NT2/D1 (cell line): ENCODE results near the gene VEGFD.
A peak's percentile ranks its signal among the peaks of the same experiment; 100 is the strongest.

Source experiments
- DNase-seq: peaks from one replicate; pipeline ENCODE4 v3.0.0-alpha.2; 2011; ENCODE audit warnings: low read depth, low spot score
- H3K27me3 ChIP-seq: 2 replicates; pipeline ENCODE4 v1.6.0; 2011; ENCODE audit warnings: mild to moderate bottlenecking; ENCODE audit not compliant: insufficient read length, insufficient read depth
- H3K36me3 ChIP-seq: 2 replicates; pipeline ENCODE4 v1.6.1; 2011; ENCODE audit warnings: mild to moderate bottlenecking, low read length, mixed read lengths; ENCODE audit not compliant: insufficient read depth, insufficient read length
- H3K4me1 ChIP-seq: 2 replicates; pipeline ENCODE4 v1.5.1; 2011; ENCODE audit not compliant: insufficient read depth, insufficient read length
- H3K4me3 ChIP-seq: 2 replicates; pipeline ENCODE4 v1.5.1; 2011; ENCODE audit warnings: low read depth; ENCODE audit not compliant: insufficient read length
- H3K9ac ChIP-seq: 2 replicates; pipeline ENCODE4 v1.6.0; 2011; ENCODE audit warnings: low read depth; ENCODE audit not compliant: insufficient read length
- H3K9me3 ChIP-seq: 2 replicates; pipeline ENCODE4 v1.5.1; 2011; ENCODE audit warnings: mild to moderate bottlenecking, low read length; ENCODE audit not compliant: insufficient read depth
- SUZ12 ChIP-seq: IDR thresholded peaks from 2 replicates; pipeline ENCODE4 v1.6.1; 2011; ENCODE audit not compliant: insufficient read length, insufficient read depth; ENCODE audit errors: extremely low read depth
- YY1 ChIP-seq: IDR thresholded peaks from 2 replicates; pipeline ENCODE4 v1.6.1; 2011; ENCODE audit not compliant: insufficient read length, insufficient read depth
- ZNF274 ChIP-seq: IDR thresholded peaks from 2 replicates; pipeline ENCODE4 v1.6.1; 2011; ENCODE audit warnings: mild to moderate bottlenecking, low read depth, low read length

VEGFD gene

DNA sequence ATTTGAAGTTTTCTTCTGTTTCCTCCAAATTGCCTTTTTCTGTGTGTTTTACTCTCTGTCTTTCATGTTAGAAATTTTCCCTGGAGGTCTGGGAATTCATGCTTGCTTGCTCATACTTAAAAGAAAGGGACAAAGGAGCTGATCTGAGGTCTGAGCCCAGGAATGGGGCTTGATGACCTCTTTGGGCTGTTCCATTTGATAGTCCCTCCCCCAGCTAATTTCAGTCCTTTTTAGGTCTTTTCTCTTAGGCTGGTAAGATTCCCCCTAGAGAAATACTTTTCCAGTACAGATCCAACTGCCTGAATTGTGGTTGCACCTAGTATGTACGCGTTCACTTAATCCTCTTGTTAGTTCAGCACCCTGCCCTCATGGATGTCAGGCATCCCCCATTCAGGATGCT, 43.3 kb downstream of the VEGFD start:
- H3K27me3 ChIP-seq: peaks cover 68% of the 10 kb centered on the region
- H3K9ac ChIP-seq: no peak overlapping the region
- peaks cover 1% of the 10 kb centered on the region for H3K4me1 ChIP-seq
- no peaks in the 10 kb centered on the region for H3K9me3 ChIP-seq
- H3K4me3 ChIP-seq: no peak overlapping the region
- no peak for TF ChIP-seq YY1
- no peak for TF ChIP-seq SUZ12
- no peak for TF ChIP-seq ZNF274
- H3K36me3 ChIP-seq: no peaks in the 10 kb centered on the region
- no peak for DNase-seq

DNA sequence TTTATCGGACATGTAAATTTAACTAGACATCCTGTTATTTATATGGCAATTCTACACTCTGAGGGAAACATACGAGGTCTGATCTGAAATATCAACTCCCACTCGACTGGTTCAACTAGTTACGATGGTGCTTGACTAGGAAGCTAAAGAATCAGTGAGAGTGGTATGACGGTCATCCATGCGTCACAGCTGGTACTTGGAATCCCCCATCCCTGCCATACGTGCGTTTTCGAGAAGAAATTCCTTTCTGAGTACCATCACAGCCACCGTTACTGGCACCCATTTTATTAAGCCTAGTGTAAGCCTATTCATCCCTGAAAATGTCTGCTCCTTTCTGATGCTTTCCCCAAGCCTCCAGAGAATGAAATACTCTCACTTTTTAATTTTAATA, 48.2 kb downstream of the VEGFD start:
- Histone ChIP-seq H3K27me3 (peaks cover 46% of the 10 kb centered on the region), H3K4me1 (no peaks in the 10 kb centered on the region), H3K4me3 (peak overlapping the region; percentile 23), H3K36me3 (peaks cover 18% of the 10 kb centered on the region), H3K9ac (no peak overlapping the region), H3K9me3 (no peaks in the 10 kb centered on the region)
- TF ChIP-seq ZNF274 (no peak), YY1 (no peak)
- no peak for DNase-seq

DNA sequence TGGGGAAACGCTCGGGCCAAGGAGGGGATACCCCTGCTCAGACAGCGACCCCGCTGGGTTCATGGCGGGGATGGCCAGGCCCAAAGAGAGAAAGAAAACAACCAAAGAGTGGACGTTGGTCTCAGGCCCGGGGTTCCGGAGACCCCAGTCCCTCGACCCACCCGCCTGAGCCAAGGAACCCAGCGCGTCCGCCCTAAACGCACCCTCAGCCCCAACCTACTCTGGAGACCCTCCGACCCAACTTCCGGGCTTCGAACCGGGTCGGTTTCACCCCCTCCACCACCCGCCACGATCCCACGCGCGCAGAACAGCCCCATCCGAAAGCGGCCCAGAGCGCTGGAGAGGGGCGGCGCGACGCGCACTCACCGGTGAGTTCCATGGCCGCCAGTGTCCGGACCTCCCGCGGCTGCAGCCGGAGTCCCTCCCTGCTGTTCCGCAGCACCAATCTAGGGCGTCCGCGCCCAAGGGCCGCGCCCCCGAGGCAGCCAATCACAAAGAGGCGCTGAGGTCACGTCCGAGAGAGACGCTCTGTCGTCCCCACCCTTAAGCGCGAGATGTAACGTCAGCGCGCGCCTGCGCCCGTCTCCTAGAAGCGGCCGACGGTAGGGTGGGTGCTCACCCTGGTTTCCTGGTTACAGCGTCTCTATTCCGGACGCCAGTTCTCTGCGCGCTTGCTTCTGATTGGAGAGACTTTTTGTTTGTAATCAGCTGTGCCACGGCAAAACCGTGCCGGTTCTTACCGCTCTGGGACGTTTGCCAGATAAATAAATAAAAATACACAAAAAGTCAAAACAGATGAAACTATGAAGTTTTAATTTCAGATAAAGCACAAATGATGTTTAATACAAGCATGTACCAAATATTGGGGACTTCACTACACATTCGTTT, 48.8 kb downstream of the VEGFD start, which contains the start of gene PIGA:
Gene PIGA (minus strand): TSS at position 389 of the 888 bp plus-strand sequence. CDS start 3,593 bp downstream, outside the sequence.
- H3K27me3 ChIP-seq: peaks cover 43% of the 10 kb centered on the region
- TF ChIP-seq SUZ12 (no peak), ZNF274 (no peak), YY1 (peak; percentile 21)
- H3K36me3 ChIP-seq: peaks cover 23% of the 10 kb centered on the region
- DNase-seq: peak; percentile 93
- peak within 1 kb of the TSS; percentile 71 for H3K4me3 ChIP-seq
- H3K4me1 ChIP-seq: no peaks in the 10 kb centered on the region
- H3K9ac ChIP-seq: peak within 1 kb of the TSS; percentile 83
- no peaks in the 10 kb centered on the region for H3K9me3 ChIP-seq

DNA sequence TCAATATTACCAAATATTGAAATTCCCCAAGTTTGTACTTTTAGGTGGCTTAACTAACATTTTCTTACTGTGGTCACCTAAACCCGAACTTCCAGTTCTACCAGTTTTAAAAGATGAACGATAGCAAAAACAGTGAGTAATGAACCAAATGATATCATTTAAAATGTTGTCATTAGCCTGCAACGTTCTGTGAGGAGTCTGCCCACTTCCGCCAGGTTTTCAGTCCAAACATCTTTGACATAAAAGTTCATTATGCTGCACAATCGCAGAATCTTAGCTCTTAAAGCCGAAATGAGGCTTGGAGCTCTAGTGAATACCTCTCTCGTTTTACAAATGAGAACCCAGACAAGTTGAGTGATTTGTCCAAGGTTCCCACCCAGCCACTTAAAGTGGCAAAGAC, 49.7 kb downstream of the VEGFD start:
- TF ChIP-seq ZNF274: no peak
- TF ChIP-seq YY1: no peak
- TF ChIP-seq SUZ12: no peak
- no peaks in the 10 kb centered on the region for H3K9me3 ChIP-seq
- H3K4me3 ChIP-seq: peak overlapping the region; percentile 71
- H3K9ac ChIP-seq: peak overlapping the region; percentile 83
- H3K36me3 ChIP-seq: peaks cover 26% of the 10 kb centered on the region
- DNase-seq: no peak
- no peaks in the 10 kb centered on the region for H3K4me1 ChIP-seq
- peaks cover 37% of the 10 kb centered on the region for H3K27me3 ChIP-seq

DNA sequence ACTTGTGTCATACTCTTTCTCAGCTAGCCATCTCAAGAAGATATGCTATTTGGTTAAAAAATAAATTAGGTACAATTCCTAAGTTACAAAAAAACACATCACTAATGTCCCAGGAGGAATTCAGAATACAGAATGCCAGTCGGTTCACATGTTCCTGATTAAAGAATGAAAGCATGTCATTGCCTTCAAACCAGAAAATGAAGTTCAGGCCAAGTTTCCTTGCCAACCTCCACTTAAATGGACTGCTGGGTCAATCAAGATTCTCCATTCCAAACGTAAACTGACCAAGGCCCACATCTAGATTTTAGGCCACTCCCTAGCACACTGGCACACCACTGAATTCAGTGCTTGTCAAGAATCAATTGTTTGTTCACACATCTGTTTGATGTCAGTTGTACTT, 55.4 kb downstream of the VEGFD start:
- no peaks in the 10 kb centered on the region for H3K4me1 ChIP-seq
- no peaks in the 10 kb centered on the region for H3K9me3 ChIP-seq
- H3K36me3 ChIP-seq: peaks cover 50% of the 10 kb centered on the region
- no peaks in the 10 kb centered on the region for H3K27me3 ChIP-seq
- no peak overlapping the region for H3K4me3 ChIP-seq
- no peak overlapping the region for H3K9ac ChIP-seq
- TF ChIP-seq SUZ12 (no peak), ZNF274 (no peak), YY1 (no peak)
- DNase-seq: no peak

DNA sequence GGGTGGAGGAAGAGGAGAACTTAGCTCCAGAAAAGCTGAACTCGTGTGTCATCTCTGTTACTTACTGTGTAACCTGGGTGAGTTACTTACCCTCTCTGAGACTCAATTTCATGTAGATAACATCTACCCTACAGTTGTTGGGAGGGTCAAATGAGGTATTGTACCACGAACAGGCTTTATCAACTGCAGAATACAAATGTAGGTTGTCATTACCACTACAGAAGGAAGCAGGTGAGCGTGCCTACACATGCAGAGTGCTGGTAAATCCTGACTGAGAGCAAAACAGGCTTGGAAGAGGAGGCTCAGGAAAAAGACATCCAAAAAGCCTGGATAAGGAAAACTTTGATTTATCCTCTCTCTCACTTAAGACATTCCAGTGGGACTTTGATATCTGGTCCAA, 56.1 kb downstream of the VEGFD start:
- Histone ChIP-seq H3K4me1 (no peaks in the 10 kb centered on the region), H3K4me3 (no peak overlapping the region), H3K9ac (no peak overlapping the region), H3K27me3 (no peaks in the 10 kb centered on the region), H3K9me3 (no peaks in the 10 kb centered on the region), H3K36me3 (peaks cover 51% of the 10 kb centered on the region)
- TF ChIP-seq YY1 (no peak), SUZ12 (no peak), ZNF274 (no peak)
- no peak for DNase-seq

DNA sequence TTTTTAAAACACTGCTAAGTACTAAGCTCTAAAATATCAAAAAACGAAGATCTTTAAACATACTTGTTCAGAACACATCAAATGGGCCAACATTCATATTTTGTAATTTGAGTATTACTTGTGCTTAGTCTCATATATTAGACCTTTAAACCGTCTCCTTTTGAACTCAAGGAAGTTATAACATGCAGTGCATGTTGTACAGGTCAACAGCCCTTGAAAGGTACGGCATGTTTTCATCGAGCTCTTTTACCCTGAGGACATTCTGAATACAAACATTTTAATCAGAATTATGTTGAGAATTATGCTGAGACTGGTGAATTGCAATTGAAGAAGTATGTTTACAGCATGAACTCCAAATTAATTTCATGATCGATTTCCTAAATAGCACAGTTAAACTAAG, 61.7 kb downstream of the VEGFD start:
- no peak overlapping the region for H3K4me3 ChIP-seq
- no peak for DNase-seq
- peaks cover 34% of the 10 kb centered on the region for H3K36me3 ChIP-seq
- H3K27me3 ChIP-seq: no peaks in the 10 kb centered on the region
- H3K4me1 ChIP-seq: no peaks in the 10 kb centered on the region
- TF ChIP-seq SUZ12: no peak
- no peak for TF ChIP-seq YY1
- no peak for TF ChIP-seq ZNF274
- H3K9ac ChIP-seq: no peak overlapping the region
- no peaks in the 10 kb centered on the region for H3K9me3 ChIP-seq
